HG02943 (cell line): ENCODE data around the gene CSF1R.

ENCODE experiments used
- ATAC-seq: cut with Tn5 transposase; IDR thresholded peaks from one replicate; pipeline ENCODE4 v1.9.1; 2021; ENCODE audit warnings: mild to moderate bottlenecking, low read depth, moderate library complexity; ENCODE audit not compliant: unreplicated experiment

Gene CSF1R

GRCh38 chr5:150085950-150086715, at the start of gene CSF1R:
Gene CSF1R (minus strand): TSS chr5:150086554. CDS start chr5:150086427, 127 bp downstream.
- no peak for ATAC-seq

- ATAC-seq, result no peak
Measured at GRCh38 chr5:150135557-150136304, 49.4 kb upstream of the CSF1R start.

GRCh38 chr5:150134198-150134588, 47.8 kb upstream of the CSF1R start:
- no peak for ATAC-seq

- no peak for ATAC-seq
Measured at GRCh38 chr5:150133581-150134197, 47.3 kb upstream of the CSF1R start.

GRCh38 chr5:150132740-150133139, 46.4 kb upstream of the CSF1R start:
- ATAC-seq, result no peak

- no peak for ATAC-seq
Measured at GRCh38 chr5:150131978-150132694, 45.8 kb upstream of the CSF1R start.

- ATAC-seq, result no peak
Measured at GRCh38 chr5:150131461-150131860, 45.1 kb upstream of the CSF1R start.

GRCh38 chr5:150130493-150130922, 44.2 kb upstream of the CSF1R start:
- no peak for ATAC-seq

GRCh38 chr5:150129813-150130492, 43.6 kb upstream of the CSF1R start:
- no peak for ATAC-seq

- no peak for ATAC-seq
Measured at GRCh38 chr5:150129454-150129812, 43.1 kb upstream of the CSF1R start.

GRCh38 chr5:150126921-150127265, 40.5 kb upstream of the CSF1R start:
- no peak for ATAC-seq

GRCh38 chr5:150126199-150126920, 40.0 kb upstream of the CSF1R start:
- no peak for ATAC-seq

GRCh38 chr5:150125334-150125733, 39.0 kb upstream of the CSF1R start:
- no peak for ATAC-seq

- ATAC-seq, result no peak
Measured at GRCh38 chr5:150124596-150124995, 38.2 kb upstream of the CSF1R start.

GRCh38 chr5:150124111-150124557, 37.8 kb upstream of the CSF1R start:
- ATAC-seq, result no peak

- ATAC-seq, result no peak
Measured at GRCh38 chr5:150123542-150123941, 37.2 kb upstream of the CSF1R start.

GRCh38 chr5:150122536-150123481, 36.5 kb upstream of the CSF1R start:
- ATAC-seq, result no peak

GRCh38 chr5:150122158-150122510, 35.8 kb upstream of the CSF1R start:
- ATAC-seq, result peak; percentile 73
